GM12865 (cell line): ENCODE results near the gene HSPG2.

Source experiments
- DNase-seq: peaks from one replicate; pipeline ENCODE4 v3.0.0; 2010; ENCODE audit warnings: low read depth
- H3K4me3 ChIP-seq: 2 replicates; pipeline ENCODE4 v1.5.1; 2011; ENCODE audit warnings: mild to moderate bottlenecking, low read depth, low read length, control low read depth
- CTCF ChIP-seq: IDR thresholded peaks from 2 replicates; pipeline ENCODE4 v1.5.1; 2011; ENCODE audit warnings: low read length, control low read depth, low read depth, inconsistent platforms; ENCODE audit not compliant: insufficient read depth; ENCODE audit errors: missing control alignments

HSPG2 gene

DNA sequence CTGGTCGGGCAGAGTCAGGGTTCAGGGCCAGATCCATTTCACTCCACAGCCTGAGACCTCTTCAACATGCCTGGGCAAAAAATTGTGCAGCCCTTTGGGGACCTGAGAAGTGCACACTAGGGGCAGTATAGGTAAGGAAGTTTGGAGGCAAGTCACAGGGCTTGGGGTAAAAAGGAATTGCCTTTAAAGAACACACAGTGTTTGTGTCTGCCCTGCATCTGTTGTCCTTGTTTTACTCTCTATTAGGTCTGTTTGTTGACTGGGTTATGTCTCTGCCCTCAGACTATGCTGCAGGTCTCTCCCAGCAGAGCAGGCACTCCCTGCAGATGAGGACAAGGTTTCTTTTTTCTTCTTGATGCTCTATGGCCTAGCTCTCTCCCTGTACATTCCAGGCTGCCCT, 103.0 kb downstream of the HSPG2 start:
- no peak overlapping the region for H3K4me3 ChIP-seq
- no peak for DNase-seq
- no peak for TF ChIP-seq CTCF

- TF ChIP-seq CTCF: no peak
- no peak for DNase-seq
- no peak overlapping the region for H3K4me3 ChIP-seq
Measured at GRCh38 chr1:21833392-21833976, 103.6 kb downstream of the HSPG2 start.

DNA sequence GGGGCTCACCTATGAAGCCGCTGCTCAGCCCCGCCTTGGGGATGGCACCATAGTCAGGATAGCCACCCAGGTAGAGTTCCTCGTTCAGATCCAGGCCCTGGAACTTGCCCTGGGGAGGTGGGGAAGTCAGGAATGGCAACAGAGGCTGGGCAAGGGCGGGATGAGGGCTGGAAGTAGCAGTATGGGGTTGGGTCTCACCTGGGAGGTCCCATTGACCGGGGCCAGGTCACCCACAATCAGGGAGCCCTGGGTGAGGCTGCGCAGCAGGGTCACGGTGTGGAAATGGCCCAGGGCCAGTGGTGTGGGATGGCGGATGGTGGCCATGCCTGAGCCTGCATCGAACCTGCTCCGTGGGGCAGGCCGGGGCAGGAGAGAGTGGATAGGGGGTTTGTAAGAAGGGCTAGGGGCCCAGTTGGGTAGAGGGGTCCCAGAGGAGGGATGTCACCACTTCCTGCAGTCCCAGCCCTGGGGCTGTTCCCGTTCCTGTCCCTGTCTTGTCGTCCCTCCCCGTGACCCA, 105.6 kb downstream of the HSPG2 start:
- TF ChIP-seq CTCF: no peak
- no peak overlapping the region for H3K4me3 ChIP-seq
- no peak for DNase-seq

DNA sequence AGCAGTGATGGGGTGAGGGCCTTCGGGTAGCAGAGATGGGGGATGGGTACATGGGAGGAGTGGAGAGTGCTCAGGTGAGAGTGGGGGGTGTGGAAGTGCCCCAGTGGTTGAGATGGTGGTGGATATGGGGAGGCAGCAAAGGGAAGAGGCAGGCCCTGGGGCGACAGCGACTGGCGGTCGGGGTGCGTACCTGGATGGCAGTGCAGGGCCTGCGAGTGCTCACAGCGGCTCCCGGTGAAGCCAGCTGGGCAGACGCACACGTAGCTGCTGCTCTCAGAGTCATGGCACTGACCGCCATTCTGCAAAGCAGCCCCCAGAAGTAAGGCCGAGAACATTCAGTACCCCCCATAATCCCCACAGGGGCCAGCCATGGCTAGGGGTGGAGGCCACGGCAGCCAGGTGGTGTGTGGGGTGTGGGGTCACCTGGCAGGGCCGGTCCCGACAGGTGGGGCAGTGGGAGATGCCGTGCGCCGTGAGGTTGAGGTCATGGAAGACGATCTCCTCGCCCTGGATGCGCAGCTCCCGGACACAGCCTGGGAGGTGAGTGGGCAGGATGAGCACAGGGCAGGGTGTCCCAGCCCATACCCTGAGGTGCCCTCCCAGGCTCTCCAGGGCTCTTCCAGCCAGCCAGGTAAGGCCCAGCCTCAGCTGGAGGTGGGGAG, 106.2 kb downstream of the HSPG2 start:
- no peak overlapping the region for H3K4me3 ChIP-seq
- no peak for TF ChIP-seq CTCF
- no peak for DNase-seq

DNA sequence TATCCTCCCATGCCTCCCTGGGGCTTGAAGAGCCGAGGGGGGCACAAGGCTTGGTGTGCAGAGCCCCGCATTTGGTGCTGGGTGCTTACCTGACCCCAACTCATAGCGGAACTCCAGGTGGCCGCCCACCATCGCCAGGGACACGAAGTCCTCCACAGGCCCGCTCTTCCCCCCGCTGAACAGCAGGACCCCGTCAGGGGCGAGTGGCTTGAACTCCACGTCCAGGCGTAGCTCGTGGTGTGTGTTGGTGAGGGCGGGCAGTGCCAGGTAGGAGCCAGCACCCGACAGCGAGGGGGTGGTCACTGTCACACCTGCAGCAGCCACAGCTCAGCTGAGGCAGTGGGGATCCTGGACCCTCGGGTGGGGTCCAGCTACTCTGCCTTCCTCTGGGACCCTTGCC, 107.8 kb downstream of the HSPG2 start:
- TF ChIP-seq CTCF: no peak
- no peak overlapping the region for H3K4me3 ChIP-seq
- DNase-seq: no peak

DNA sequence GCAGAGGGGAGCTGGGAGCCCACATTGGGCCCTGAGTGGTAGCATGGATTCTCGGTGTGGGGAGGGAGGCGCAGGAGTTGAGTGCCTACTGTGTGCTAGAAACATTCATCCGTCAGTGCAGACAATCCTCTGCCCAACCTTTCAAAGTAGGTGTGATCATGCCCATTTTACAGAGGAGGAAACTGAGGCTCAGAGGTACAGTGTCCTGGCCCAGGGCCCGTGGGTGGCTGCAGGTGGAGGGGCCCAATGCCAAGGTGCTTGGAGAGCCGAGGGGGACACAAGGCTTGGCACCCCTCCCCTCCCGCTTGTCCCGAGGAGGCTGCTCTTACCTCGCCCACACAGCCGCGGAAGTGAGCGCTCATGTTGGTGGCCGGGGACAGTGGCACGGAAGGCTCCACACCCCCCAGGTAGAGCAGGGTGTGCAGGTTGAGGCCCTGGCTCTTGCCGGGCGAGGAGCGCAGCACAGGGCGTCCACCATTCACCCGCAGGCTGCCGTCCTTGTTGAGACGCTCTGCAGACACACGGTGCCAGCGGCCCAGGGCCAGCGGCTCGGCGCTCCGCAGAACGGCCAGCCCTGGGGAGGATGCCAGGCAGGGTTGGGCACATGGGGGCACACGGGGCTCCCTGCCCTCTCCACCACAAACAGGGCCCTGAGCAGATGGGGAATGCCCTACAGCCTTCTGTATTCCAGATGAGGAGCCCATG, 108.5 kb downstream of the HSPG2 start:
- DNase-seq: no peak
- no peak for TF ChIP-seq CTCF
- H3K4me3 ChIP-seq: no peak overlapping the region
